ENCODE data around the gene DLX3.

DLX3 gene

DNA sequence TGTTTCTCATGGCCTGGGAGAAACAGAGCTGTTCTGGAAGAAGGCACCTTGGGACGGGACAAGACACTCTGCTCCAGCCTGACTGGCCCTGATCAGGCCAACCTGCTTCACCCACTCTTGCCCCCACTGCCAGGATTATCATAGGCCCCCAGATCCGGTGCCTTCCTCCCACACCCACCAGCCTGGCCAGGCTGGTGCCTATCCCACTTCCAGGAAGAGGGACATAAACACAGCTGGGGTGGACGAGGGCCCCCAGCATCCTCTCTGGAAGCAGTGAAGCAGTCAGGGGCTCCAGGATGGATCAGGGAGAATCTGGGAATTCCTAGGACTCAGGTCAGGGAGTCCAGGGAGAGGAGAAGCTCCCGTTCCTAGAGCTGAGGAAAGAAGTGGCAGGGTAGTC lies 44.0 kb upstream of the DLX3 start:
- Histone ChIP-seq H3K9ac (ENCODE audit: low read depth, low read length) (no peak overlapping the region), H3K4me3 (ENCODE audit: low read depth in 1 of 2, low read length in 2 of 2) (no peak overlapping the region), H4K20me1 (ENCODE audit: insufficient read depth, low read length) (peaks cover 3% of the 10 kb centered on the region; the same call in 1 of the 2 replicates), H3K27ac (ENCODE audit: low read length) (no peak overlapping the region), H3K4me1 (ENCODE audit: insufficient read depth, low read length) (no peaks in the 10 kb centered on the region), H3K9me3 (ENCODE audit: insufficient read depth, low read length, severe bottlenecking) (no peaks in the 10 kb centered on the region), H3K27me3 (ENCODE audit: insufficient read depth, low read length, poor library complexity) (peaks cover 32% of the 10 kb centered on the region), H2AFZ (ENCODE audit: low read depth, low read length) (no peak overlapping the region), H3K79me2 (ENCODE audit: insufficient read depth, low read length) (no peaks in the 10 kb centered on the region), H3K4me2 (ENCODE audit: insufficient read depth, low read length) (no peak overlapping the region), H3K36me3 (ENCODE audit: insufficient read depth, low read length) (no peaks in the 10 kb centered on the region)
- TF ChIP-seq EZH2 (IDR thresholded peaks at IDR 0.05; ENCODE audit: borderline replicate concordance, low read depth, low read length, severe bottlenecking), result no peak
- TF ChIP-seq, protein P1, sequence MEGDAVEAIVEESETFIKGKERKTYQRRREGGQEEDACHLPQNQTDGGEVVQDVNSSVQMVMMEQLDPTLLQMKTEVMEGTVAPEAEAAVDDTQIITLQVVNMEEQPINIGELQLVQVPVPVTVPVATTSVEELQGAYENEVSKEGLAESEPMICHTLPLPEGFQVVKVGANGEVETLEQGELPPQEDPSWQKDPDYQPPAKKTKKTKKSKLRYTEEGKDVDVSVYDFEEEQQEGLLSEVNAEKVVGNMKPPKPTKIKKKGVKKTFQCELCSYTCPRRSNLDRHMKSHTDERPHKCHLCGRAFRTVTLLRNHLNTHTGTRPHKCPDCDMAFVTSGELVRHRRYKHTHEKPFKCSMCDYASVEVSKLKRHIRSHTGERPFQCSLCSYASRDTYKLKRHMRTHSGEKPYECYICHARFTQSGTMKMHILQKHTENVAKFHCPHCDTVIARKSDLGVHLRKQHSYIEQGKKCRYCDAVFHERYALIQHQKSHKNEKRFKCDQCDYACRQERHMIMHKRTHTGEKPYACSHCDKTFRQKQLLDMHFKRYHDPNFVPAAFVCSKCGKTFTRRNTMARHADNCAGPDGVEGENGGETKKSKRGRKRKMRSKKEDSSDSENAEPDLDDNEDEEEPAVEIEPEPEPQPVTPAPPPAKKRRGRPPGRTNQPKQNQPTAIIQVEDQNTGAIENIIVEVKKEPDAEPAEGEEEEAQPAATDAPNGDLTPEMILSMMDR (IDR thresholded peaks at IDR 0.05; ENCODE audit: borderline replicate concordance, extremely low read depth, low read length, poor library complexity, severe bottlenecking), result no peak
- ATAC-seq (ENCODE audit: insufficient read depth, low read depth) (no peak), DNase-seq (no peak)

- Histone ChIP-seq H3K27ac (ENCODE audit: low read length) (no peak overlapping the region), H3K4me2 (ENCODE audit: insufficient read depth, low read length) (no peak overlapping the region), H3K36me3 (ENCODE audit: insufficient read depth, low read length) (no peaks in the 10 kb centered on the region), H3K9me3 (ENCODE audit: insufficient read depth, low read length, severe bottlenecking) (no peaks in the 10 kb centered on the region), H3K4me1 (ENCODE audit: insufficient read depth, low read length) (no peaks in the 10 kb centered on the region), H2AFZ (ENCODE audit: low read depth, low read length) (no peak overlapping the region), H3K79me2 (ENCODE audit: insufficient read depth, low read length) (no peaks in the 10 kb centered on the region), H4K20me1 (ENCODE audit: insufficient read depth, low read length) (peaks cover 3% of the 10 kb centered on the region; the same call in 1 of the 2 replicates), H3K9ac (ENCODE audit: low read depth, low read length) (no peak overlapping the region), H3K27me3 (ENCODE audit: insufficient read depth, low read length, poor library complexity) (peaks cover 31% of the 10 kb centered on the region), H3K4me3 (ENCODE audit: low read depth in 1 of 2, low read length in 2 of 2) (no peak overlapping the region)
- ATAC-seq (ENCODE audit: insufficient read depth, low read depth) (no peak), DNase-seq (no peak)
- TF ChIP-seq, protein P1 (IDR thresholded peaks at IDR 0.05; ENCODE audit: borderline replicate concordance, extremely low read depth, low read length, poor library complexity, severe bottlenecking), result no peak
- TF ChIP-seq EZH2 (IDR thresholded peaks at IDR 0.05; ENCODE audit: borderline replicate concordance, low read depth, low read length, severe bottlenecking), result no peak
These were observed 42.5 kb upstream of the DLX3 start for GRCh38 chr17:50037321-50038107.

DNA sequence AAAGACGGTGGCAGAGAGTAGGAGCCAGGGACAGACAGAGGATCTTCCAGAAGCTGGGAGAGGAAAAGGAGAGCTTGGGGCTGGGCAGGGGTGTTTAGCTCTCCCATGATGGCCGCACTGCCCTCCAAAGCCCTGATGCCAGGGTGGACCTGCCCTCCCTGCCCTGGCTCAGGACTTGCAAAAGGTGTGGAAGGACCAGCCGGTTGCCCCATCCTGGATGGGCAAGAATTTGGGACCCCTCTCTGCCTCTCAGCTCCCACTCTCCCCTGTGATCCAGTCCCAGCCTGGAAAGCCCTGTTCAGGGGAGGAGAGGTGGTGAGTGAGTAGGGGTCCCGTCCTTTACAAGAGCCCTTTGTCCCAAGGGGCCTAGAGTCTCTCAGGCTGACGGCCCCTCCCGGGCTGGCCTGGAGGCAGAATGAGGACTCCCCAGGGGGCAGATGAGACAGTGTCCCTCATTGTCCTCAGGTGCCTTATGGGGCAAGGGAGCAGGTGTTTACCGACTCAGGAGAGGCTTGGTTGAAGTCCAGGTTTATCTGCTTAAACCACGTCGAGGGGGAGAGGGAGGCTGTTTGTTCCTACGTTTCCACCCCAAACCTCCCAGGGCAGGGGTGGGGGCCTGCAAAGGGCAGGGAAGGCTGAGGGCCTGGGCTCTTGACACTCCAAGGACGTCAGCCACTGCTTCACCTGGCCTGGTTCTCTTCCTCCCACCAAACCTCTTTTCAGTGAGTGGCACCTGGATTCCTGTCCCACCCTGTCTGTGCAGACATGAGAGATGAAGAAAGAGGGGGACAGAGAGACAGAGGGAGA lies 41.6 kb upstream of the DLX3 start:
- Histone ChIP-seq H3K4me2 (ENCODE audit: insufficient read depth, low read length) (no peak overlapping the region), H3K9ac (ENCODE audit: low read depth, low read length) (no peak overlapping the region)
- no peak for ATAC-seq (ENCODE audit: insufficient read depth, low read depth)

More for the DNA sequence above, 41.6 kb upstream of the DLX3 start:
- H4K20me1 ChIP-seq (ENCODE audit: insufficient read depth, low read length), result peaks cover 3% of the 10 kb centered on the region; the same call in 1 of the 2 replicates
- peaks cover 33% of the 10 kb centered on the region for H3K27me3 ChIP-seq (ENCODE audit: insufficient read depth, low read length, poor library complexity)
- H3K9me3 ChIP-seq (ENCODE audit: insufficient read depth, low read length, severe bottlenecking), result no peaks in the 10 kb centered on the region
- DNase-seq, result no peak
- no peak overlapping the region for H3K27ac ChIP-seq (ENCODE audit: low read length)
- TF ChIP-seq, protein P1 (IDR thresholded peaks at IDR 0.05; ENCODE audit: borderline replicate concordance, extremely low read depth, low read length, poor library complexity, severe bottlenecking), result no peak
- no peak for TF ChIP-seq EZH2 (IDR thresholded peaks at IDR 0.05; ENCODE audit: borderline replicate concordance, low read depth, low read length, severe bottlenecking)
- no peak overlapping the region for H2AFZ ChIP-seq (ENCODE audit: low read depth, low read length)
- no peaks in the 10 kb centered on the region for H3K79me2 ChIP-seq (ENCODE audit: insufficient read depth, low read length)
- no peaks in the 10 kb centered on the region for H3K4me1 ChIP-seq (ENCODE audit: insufficient read depth, low read length)
- H3K36me3 ChIP-seq (ENCODE audit: insufficient read depth, low read length), result no peaks in the 10 kb centered on the region
- H3K4me3 ChIP-seq (ENCODE audit: low read depth in 1 of 2, low read length in 2 of 2), result no peak overlapping the region

All from DND-41 (cell line).